GM19397 (cell line): ENCODE data around the gene MTHFD2.
"Not testable (repeated sequence)": the region's sequence is repeated elsewhere in the genome, so short reads cannot be mapped to it uniquely, and the experiment has no call there.

Experiments used
- ATAC-seq: cut with Tn5 transposase; IDR thresholded peaks from one replicate; pipeline ENCODE4 v1.9.1; 2021; ENCODE audit warnings: mild to moderate bottlenecking, moderate library complexity; ENCODE audit not compliant: unreplicated experiment

MTHFD2 gene

GRCh38 chr2:74194799-74195198, 3.6 kb upstream of the MTHFD2 start:
- no peak for ATAC-seq

GRCh38 chr2:74197049-74197448, 1.4 kb upstream of the MTHFD2 start:
- no peak for ATAC-seq

DNA sequence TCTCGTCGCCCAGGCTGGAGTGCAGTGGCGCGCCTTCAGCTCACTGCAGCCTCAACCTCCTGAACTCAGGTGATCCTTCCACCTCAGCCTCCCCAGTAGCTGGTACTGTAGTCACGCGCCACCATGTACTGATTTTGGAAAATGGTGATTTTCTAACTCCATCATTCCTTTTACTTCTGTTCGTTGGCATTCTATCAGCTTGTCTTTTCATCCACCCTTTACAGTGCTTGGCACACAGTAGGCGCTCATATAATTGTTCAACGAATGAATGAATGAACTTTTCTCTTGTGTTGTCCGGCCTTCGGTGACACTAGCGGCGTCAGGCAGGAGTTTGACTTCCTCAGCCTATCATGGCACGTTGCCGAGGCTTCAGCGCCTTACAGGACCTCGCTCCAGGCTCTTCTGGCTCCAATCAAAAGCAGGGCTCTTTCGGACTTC, 373 bp upstream of the MTHFD2 start:
- no peak for ATAC-seq

DNA sequence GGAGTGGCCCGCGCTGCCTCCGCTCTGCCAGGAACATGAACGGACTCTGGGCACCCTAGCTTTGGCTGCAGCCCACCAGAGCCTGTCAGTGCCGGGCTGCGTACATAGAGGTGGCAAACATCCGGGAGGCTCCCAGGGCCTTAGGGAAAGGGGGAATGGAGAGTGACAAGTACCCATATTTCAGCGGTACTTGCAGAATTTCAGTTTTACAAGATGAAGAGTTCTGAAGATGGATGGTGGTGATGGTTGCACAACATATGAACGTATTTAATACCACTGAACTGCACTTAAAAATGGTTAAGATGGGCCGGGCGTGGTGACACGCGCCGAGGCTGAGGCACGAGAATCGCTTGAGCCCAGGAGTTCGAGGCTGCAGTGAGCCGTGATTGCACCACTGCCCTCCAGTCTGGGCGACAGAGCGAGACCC, 873 bp downstream of the MTHFD2 start:
- ATAC-seq: no peak

- ATAC-seq: no peak
Observed at GRCh38 chr2:74199871-74200305, 1.5 kb downstream of the MTHFD2 start.

- ATAC-seq: no peak
Observed at GRCh38 chr2:74201196-74201595, 2.8 kb downstream of the MTHFD2 start.

DNA sequence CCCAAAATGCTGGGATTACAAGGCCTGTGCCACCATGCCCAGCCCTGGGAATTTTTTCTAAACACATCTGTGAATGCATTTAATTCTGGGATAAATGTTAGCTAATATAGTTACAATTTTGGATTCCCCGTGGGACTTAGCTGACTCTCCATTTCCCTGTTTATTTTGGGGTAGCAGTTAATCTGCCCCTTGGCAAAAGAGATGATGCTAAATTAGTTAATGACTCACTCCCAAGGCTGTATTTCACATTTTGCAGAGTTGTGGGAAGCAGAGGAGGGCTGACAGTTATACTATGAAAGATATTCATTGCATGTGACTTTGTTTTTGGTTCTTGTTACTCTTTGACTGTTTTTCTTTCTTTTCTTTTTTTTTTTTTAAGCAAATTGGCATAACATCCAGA, 3.2 kb downstream of the MTHFD2 start:
- no peak for ATAC-seq

DNA sequence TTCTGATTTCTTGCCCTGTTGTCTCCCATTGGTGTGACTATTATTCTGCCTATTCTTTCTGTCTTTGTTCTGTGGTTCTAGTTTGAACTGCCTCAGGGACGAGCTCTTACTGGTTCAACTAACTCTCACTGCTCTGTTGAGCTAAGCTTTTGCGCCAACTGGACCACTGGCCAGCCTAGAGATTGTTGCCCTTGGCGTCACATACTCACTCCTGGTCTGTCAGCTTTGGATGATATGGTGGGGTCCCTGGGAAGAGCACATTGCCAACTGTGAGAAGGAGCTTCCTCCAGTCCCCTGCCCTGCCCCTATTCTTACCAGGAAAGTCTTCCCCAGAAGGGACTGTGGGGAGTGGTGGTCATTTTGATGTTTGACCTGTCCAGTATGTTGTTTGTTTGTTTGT, 6.0 kb downstream of the MTHFD2 start:
- ATAC-seq: no peak

- ATAC-seq: no peak
Observed at GRCh38 chr2:74205113-74205512, 6.7 kb downstream of the MTHFD2 start.

GRCh38 chr2:74205596-74205995, 7.2 kb downstream of the MTHFD2 start:
- ATAC-seq: no peak

- peak; percentile 81 for ATAC-seq
Observed at GRCh38 chr2:74206180-74206688, 7.8 kb downstream of the MTHFD2 start.

DNA sequence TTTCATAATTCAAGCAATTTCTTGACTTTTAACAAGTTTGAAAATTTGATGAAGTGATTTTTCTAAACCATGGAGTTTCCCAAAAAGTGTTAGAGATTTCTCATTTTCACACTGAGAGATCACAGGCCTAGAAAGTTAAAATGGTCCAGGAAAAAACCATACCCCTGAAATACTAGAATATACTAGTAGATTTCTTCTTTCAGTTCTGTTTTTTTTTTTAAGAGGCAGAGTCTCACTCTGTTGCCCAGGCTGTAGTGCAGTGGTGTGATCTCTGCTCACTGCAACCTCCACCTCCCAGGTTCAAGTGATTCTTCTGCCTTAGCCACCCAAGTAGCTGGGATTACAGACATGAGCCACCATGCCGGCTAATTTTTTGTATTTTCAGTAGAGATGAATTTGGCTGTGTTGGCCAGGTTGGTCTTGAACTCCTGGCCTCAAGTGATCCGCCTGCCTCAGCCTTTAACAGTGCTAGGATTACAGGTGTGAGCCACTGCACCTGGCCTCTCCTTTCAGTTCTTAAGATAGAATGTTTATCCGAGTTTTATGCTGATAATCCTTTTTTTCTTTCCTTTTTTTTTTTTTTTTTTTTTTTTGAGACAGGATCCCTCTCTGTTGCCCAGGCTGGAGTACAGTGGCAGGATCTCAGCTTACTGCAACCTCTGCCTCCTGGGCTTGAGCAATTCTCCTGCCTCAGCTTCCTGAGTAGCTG, 14.4 kb downstream of the MTHFD2 start:
- no peak for ATAC-seq

GRCh38 chr2:74215771-74216170, 17.4 kb downstream of the MTHFD2 start:
- ATAC-seq: not testable (repeated sequence)

- no peak for ATAC-seq
Observed at GRCh38 chr2:74216642-74217041, 18.2 kb downstream of the MTHFD2 start.

DNA sequence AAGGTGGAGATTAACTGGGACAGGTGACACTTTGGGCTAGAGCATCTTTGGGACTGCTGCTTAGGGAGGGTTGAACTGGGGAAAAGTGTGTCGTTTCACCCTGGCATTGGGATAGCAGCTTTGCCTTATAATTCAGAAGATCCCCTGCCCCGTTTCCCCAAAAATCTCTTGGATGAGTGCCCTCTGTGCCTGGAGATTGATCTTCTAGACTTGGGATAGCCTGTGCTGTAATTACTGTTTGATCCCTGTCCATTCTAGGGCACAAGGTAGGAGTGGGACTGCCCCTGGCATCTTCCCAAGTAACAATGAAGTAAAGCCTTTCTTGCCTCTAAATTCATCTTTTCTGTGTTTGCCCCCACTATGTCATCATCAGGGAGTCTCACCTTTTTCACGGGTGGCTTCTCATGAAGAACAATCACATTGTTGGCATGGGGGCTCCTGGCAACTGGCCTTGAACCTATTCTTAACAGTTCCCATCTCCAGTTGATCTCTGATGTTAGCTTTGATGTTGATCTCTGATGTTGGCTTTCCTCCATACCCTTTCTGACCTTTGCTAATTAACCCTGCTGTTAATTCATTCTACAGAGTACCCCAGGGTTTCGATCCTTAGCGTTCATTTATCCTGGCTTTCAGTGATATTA, 21.6 kb downstream of the MTHFD2 start:
- no peak for ATAC-seq

DNA sequence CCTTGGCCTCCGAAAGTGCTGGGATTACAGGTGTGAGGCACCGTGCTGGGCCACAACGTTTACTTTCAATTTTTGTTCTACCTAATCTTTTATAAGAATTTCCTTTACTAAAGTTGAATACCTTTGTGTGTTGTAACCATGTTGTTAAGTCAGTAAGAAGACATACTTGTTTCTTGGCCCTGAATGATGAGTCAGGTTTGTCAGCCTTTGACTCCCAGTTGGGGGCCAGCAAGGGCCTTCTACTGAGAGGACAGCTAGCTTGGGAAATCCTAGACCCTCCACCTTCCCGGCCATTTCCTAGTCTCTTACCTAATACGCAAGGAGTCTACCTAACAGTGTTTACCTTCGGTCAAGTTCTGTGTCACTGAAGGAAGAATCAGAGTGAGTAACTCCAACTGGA, 22.7 kb downstream of the MTHFD2 start:
- no peak for ATAC-seq

- ATAC-seq: no peak
Observed at GRCh38 chr2:74221604-74222299, 23.3 kb downstream of the MTHFD2 start.

GRCh38 chr2:74222300-74222650, 23.9 kb downstream of the MTHFD2 start:
- ATAC-seq: no peak

DNA sequence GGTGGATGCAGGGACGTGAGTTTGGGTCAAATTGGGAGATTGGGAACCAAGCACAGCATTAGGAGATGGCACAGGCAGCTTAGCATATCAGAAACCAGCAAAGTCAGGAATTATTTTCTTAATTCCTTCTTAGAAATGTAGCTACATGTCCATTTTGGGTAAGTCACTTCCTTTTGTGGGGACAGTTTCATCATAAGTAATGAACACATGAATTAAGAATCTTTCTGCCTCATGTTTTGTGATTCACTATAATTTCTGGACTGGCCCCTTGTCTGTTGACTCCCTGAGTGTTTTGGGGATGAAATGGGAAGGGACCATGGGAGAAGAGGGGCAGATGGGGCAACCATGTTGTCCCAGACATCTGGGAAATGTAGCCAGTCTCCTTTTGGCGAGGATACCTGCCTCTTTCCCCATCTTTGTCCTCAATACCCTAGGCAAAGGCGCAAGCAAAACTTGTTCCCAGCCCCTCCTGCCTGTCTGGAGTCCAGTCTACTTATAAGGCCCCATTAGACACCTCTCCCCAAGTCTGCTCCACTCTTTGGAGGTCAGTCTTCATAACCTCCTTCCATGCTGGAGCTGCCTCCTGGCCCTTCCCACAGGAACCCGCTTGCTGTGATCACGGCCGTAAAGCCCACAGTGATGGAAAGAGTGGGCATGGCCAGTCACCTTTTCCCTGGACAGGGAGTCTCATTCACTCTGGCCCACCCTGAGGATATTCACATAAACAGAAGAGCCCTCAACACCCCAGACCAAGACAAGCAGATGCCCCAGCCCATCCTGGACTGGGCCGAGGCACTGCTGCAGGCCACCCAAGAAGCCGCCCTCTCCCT, 25.7 kb downstream of the MTHFD2 start:
- ATAC-seq: no peak

DNA sequence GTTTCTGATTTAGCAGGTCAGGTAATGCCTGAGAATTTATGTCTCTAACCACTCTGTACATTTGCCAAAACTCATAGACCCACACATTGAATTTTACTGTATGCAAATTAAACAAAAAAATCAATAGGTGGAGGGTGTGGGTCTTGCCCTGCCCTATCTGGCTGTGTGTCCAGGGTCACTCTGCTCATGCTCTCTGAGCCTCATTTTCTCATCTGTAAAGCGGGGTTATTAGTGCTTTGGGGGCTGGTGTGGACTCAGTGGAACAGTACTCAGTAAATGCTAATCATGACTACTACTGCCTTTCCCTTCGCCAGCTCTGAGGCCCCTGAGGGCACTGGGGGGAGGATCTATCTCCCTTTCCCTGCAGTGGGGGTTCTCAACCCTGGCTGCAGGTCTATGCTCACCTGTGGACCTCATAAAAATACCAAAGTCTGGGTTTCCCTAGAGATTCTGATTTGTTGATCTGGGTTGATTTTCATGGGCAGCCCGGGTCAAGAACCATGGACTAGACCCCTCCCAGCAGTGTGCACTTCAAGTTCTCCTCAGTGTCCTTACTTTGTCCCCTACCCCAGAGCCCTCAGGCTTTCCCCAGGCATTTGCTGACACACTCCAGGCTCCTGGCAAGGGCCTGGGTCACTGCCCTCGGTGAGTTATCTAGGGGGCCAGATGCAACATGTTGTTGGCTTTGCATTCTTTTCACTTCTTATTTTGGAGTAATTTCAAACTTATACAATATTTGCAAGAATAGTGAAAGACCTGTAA, 27.5 kb downstream of the MTHFD2 start:
- no peak for ATAC-seq
